Subcutaneous adipose tissue (tissue), 4 donors: ENCODE measurements around the gene RICTOR. TPM values are rescaled to one million over a fixed set of nuclear protein-coding genes. Genes with fewer than 3 reads are reported as not detected.

ENCODE experiments used
- CTCF ChIP-seq: fragments of 450-650 bp; IDR thresholded peaks from one replicate; pipeline ENCODE4 v1.5.1; 2016; ENCODE audit warnings: low read depth, mild to moderate bottlenecking, control low read depth, antibody characterized with exemption, moderate library complexity
- total RNA-seq, 4 donors: library from RNA; depleted of rRNA; stranded (reverse); fragments of >200 nt; gene quantifications; one replicate each; pipeline ENCODE4 v1.1.0, GENCODE V29; 2016

RICTOR gene
- total RNA-seq, 4 donors from 2014 or later, result 35.2 to 55.6 (median 39.3) TPM

- no peak for TF ChIP-seq CTCF
These were observed 88.2 kb downstream of the RICTOR start for GRCh38 chr5:38985909-38986452.

- TF ChIP-seq CTCF, result no peak
These were observed 94.7 kb downstream of the RICTOR start for GRCh38 chr5:38979535-38979934.

GRCh38 chr5:38978036-38978435 is 96.2 kb downstream of the RICTOR start:
- TF ChIP-seq CTCF, result no peak

- no peak for TF ChIP-seq CTCF
These were observed 105.5 kb downstream of the RICTOR start for GRCh38 chr5:38968665-38969064.

- TF ChIP-seq CTCF, result no peak
These were observed 112.5 kb downstream of the RICTOR start for GRCh38 chr5:38961691-38962090.

GRCh38 chr5:38953426-38954012 is 120.7 kb downstream of the RICTOR start:
- no peak for TF ChIP-seq CTCF

GRCh38 chr5:38948501-38948900 is 125.7 kb downstream of the RICTOR start:
- no peak for TF ChIP-seq CTCF
